ENCODE measurements around the gene ANTXR1.
"Not testable (repeated sequence)": the region's sequence is repeated elsewhere in the genome, so short reads cannot be mapped to it uniquely, and the experiment has no call there.

The ANTXR1 gene

GRCh38 chr2:69243652-69244051, 230.7 kb downstream of the ANTXR1 start:
- DNase-seq: no peak

DNA sequence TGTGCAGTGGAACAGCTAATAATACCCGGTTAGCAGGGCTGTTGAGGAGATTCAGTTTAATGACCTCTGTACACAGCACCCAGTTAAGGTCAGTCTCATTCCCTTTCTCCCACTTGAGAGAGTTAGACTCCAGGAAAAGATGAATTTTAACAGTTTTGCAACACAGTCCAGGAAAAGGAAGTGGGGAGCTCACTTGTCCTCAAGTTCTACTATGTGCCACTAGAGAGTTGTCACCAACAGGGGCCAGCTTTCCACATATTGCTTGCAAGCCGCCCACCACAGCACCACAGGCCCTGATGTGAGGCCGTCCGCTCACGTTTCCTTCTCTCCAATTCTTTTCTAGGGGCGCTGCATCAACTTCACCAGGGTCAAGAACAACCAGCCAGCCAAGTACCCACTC, 231.9 kb downstream of the ANTXR1 start:
- DNase-seq: no peak

- DNase-seq: no peak
Observed at GRCh38 chr2:69247583-69247982, 234.6 kb downstream of the ANTXR1 start.

DNA sequence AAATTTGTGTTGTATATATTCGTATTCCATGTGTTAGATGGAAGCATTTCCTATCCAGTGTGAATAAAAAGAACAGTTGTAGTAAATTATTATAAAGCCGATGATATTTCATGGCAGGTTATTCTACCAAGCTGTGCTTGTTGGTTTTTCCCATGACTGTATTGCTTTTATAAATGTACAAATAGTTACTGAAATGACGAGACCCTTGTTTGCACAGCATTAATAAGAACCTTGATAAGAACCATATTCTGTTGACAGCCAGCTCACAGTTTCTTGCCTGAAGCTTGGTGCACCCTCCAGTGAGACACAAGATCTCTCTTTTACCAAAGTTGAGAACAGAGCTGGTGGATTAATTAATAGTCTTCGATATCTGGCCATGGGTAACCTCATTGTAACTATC, 235.3 kb downstream of the ANTXR1 start:
- no peak for DNase-seq

- DNase-seq: no peak
Observed at GRCh38 chr2:69250981-69251380, 238.0 kb downstream of the ANTXR1 start.

- DNase-seq: no peak
Observed at GRCh38 chr2:69251943-69252342, 239.0 kb downstream of the ANTXR1 start.

DNA sequence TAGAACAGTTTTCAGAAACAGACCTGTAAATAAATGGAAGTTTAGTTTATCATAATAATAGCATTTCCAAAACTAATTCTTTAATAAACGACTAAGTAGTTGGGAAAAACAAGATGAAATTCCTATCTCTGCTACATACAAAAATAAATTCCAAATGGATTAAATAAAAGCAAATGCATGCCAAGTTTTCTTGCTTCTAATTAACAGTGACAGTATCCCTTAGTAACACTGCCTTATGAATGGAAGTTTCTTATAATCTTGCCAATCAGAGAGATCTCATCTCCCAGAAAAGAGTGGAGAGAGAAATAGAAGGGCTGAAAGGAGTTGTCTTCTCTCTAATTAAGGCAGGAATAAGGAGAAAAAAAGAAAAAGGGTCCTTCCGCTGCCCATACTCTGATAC, 240.1 kb downstream of the ANTXR1 start:
- no peak for DNase-seq

- no peak for DNase-seq
Observed at GRCh38 chr2:69253611-69254301, 240.8 kb downstream of the ANTXR1 start.

DNA sequence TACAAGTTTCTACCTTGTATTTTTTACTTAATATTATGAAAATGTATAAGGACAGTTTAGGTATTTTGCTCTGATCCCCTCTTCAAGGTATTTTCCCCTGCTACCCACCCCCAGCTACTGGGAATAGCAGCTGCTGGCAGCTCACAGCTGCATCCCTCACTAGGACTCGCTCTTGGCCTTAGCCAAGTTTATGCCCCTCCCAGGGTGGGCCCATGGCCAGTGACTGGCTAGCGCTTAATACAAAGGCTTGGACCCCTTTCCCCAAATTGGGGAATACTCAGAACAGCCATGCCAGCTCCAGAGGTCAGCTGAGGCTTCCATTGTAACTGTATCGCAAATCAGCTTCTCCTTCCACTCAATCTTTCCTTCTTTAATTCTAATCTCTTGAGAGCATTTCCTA, 242.8 kb downstream of the ANTXR1 start:
- DNase-seq: no peak

DNA sequence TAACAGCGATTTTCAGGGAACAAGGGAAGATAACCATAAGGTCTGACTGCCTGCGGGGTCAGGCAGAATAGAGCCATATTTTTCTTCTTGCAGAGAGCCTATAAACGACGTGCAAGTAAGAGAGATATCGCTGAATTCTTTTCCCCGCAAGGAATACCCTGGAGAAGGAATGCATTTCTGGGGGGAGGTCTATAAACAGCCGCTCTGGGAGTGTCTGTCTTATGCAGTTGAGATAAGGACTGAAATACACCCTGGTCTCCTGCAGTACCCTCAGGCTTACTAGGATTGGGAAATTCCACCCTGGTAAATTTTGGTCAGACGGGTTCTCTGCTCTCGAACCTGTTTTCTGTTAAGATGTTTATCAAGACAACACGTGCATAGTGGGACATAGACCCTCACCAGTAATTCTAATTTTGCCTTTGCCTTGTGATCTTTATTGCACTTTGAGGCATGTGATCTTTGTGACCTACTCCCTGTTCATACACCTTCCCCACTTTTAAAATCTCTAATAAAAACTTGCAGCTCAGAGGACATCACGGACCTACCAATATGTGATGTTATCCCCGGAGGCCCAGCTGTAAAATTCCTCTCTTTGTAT, 247.1 kb downstream of the ANTXR1 start:
- not testable (repeated sequence) for DNase-seq

DNA sequence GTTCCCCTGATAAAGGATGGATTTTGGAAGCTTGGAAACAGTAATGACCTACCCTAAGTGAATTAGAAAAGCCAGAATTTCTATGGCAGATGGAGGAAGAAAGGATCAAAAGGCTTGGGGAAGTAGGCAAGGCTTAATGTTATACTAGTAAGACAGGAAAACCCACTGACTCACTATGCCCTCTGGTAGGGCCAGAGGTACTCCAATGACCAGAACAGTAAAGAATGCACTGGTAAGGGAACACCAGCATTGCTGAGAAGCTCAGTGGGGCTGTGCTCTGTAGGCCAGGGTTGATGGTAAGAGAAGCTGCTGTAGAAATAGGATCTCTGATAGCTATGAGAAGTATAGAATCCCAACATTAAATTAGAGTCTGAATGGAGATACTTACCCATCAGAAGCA, 247.7 kb downstream of the ANTXR1 start:
- DNase-seq: no peak

DNA sequence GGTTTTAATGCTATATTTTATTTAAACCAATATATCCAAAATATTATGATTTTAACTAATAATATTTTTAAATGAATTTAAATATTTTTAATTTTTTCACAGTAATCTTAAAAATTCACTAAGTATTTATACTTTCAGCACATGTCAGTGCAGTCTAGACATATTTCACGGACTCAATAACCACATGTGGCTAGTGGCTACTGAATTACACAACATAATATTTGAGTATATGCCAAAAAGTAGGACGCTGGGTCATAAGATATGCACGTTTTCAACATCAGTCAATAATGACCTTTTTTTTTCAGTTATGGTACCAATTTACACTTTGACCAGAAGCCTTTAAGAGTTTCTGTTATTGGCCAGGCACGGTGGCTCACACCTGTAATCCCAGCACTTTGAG, 256.4 kb downstream of the ANTXR1 start:
- DNase-seq: no peak

DNA sequence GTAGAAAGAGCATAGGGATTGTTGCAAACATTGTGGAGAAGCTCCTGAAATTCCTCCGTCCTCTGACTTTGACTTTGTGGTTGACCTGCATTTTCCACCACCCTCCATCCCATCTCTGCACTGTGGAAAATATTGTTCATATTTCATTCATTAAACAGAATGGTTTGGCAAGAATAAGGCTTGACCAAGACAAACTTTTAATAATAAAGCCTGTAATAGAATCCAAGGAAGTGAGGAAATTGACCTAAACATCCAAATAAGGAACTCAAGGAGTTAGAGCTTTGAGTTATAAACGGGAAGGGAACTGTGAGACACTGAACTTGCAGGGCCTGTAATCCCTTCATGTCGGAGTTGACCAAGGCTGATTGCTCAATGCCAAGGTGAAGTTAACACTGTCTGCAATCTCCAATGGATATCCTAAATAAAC, 258.9 kb downstream of the ANTXR1 start:
- no peak for DNase-seq

DNA sequence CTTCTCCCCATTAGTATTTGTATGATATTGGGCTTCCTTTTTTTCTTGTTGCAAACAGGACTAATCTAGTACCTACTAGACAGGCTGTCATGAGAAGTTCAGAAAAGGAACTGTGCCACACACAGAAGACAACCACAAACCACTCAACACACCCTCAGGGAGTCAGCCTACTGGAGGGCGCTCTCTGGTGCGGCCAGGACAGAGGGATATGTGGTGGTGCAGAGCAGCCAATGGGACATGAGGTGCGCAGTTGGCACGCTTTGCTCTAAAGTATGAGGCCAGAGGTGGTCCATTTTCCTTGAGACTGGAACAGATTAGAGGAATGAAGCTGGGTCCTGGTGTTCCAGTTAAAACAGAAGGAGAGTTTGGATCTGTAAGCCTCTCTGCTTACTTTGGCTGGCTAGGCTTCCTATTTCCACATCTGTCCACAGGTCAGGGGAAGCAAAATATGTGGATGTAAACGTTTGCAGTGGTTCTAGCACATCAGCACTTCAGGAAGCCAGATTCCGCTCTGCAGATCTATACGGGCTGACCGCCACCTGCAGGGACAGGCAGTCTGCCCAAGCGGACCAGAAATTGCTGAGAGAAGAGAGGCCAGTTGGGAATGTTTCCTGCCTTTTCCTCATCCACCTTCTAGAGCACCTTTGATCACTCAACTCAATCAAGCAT, 260.0 kb downstream of the ANTXR1 start:
- no peak for DNase-seq

DNA sequence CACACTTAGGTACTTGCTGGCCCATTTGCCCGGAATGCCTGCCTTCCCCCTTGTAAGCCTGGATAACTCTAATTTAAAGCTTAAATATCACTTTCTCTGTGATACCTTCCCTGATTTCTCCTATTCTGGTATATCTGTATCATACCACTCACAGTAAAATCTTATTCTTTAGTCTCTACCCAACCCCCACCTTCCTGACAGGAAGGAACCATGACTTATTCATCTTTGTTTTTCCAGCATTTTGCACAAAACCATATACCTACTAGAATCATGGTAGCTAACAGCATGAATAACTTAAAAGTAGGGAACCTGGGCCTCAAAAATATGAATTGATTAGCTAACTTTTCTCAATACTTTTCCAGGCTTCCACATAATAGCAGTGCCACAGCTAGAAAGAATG, 262.5 kb downstream of the ANTXR1 start:
- DNase-seq: no peak

DNA sequence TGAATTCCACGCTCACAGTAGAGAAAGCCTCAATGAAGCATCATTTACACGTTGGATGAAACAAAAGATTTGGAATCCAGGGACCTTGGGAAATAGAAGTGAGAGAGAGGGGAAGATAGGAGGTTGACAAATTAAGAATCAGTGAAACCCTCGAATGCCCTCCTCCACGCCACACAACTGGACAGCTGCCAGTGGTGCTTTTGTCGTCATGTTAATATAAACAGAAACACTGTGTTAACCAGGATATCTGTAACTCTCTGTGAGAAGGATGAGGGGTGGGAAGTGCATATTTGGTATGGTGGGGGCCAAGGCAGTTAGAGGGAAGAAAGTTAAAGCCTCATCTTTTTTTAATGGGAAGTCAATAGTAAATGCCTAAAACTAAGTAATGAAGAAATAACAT, 265.4 kb downstream of the ANTXR1 start:
- no peak for DNase-seq

GRCh38 chr2:69279211-69279610, 266.2 kb downstream of the ANTXR1 start:
- no peak for DNase-seq

DNA sequence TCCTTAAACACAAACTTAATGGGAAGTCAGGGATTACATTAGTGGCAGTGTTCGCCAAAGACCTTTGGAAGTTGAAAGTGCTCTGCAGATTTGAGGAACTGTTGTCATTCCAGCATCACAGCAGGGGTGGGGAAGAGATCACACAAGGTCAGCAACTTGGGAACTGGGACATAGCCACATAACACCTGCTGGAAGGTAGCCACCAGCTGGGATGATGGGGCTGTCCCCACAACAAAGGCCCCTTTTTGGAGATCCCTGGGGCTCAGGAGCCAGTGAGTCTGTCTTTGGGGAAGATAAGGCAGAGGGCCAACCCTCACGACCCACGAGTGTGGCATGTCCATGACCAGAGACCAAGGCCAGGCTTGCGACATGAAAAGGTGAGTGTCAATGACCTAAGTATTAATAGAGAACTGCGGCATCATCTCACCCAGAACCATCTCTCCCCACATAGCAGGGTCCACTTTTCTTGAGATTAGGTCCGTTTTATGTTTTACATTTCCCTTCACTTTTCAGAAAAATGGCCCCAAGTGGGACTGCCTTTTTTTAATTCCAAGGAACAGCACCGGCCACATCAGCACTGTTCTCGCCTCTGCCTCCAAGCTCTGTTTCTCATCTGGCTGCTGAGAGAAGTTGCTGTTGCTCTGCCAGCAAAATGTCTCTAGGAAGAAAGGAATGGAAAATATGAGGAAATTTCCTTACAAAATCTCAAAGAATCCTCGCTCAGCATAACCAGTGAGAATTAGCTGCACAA, 267.1 kb downstream of the ANTXR1 start:
- DNase-seq: no peak

- no peak for DNase-seq
Observed at GRCh38 chr2:69280796-69281412, 267.9 kb downstream of the ANTXR1 start.

- no peak for DNase-seq
Observed at GRCh38 chr2:69285379-69285894, 272.5 kb downstream of the ANTXR1 start.

GRCh38 chr2:69287544-69287943, 274.6 kb downstream of the ANTXR1 start:
- DNase-seq: no peak

- no peak for DNase-seq
Observed at GRCh38 chr2:69288429-69288828, 275.4 kb downstream of the ANTXR1 start.
